Upper lobe of left lung (tissue), 6 donors: ENCODE results near the gene SEC14L2. TPM values are rescaled to one million over a fixed set of nuclear protein-coding genes. Genes with fewer than 3 reads are reported as not detected.

Source experiments
- ATAC-seq, 2 donors: fragments of 200-7000 bp; cut with Tn5 transposase; one replicate each; pipeline ENCODE4 v1.9.1; 2022; ENCODE audit warnings: mild to moderate bottlenecking in 2 of 2, moderate library complexity in 2 of 2; ENCODE audit not compliant: low FRiP score in 2 of 2
- DNase-seq, 2 donors: peaks; one replicate each; pipeline ENCODE4 v3.0.0-alpha.2; 2019 to 2020
- H3K27ac ChIP-seq, 4 donors: fragments of 200-600 bp; sonication (generic); one replicate each; pipeline ENCODE4 v1.5.1; 2016 to 2019
- H3K27me3 ChIP-seq, 4 donors: fragments of 200-600 bp; sonication (generic); one replicate each; pipeline ENCODE4 v1.5.1; 2017 to 2019
- H3K36me3 ChIP-seq, 4 donors: fragments of 200-600 bp; sonication (generic); one replicate each; pipeline ENCODE4 v1.5.1; 2016 to 2019
- H3K4me1 ChIP-seq, 4 donors: fragments of 200-600 bp; sonication (generic); one replicate each; pipeline ENCODE4 v1.5.1; 2018 to 2019
- H3K4me3 ChIP-seq, 4 donors: fragments of 200-600 bp; sonication (generic); one replicate each; pipeline ENCODE4 v1.5.1; 2017 to 2019; ENCODE audit warnings: mild to moderate bottlenecking in 2 of 4, moderate library complexity in 1 of 4
- H3K9me3 ChIP-seq, 4 donors: fragments of 200-600 bp; sonication (generic); one replicate each; pipeline ENCODE4 v1.5.1; 2018 to 2019
- EP300 ChIP-seq, 4 donors: sonication (generic); formaldehyde crosslinking; IDR thresholded peaks; one replicate each; pipeline ENCODE4 v1.5.1; 2017; ENCODE audit warnings: antibody characterized with exemption in 4 of 4, control low read depth in 2 of 4
- POLR2A ChIP-seq, 4 donors: fragments of 450-650 bp; IDR thresholded peaks; one replicate each; pipeline ENCODE4 v1.5.1; 2016 to 2017; ENCODE audit warnings: antibody characterized with exemption in 4 of 4, mild to moderate bottlenecking in 2 of 4
- POLR2AphosphoS5 ChIP-seq, 2 donors: sonication (generic); formaldehyde crosslinking; IDR thresholded peaks; one replicate each; pipeline ENCODE4 v1.5.1; 2017; ENCODE audit warnings: antibody characterized with exemption in 2 of 2
- WGBS, 2 donors: methylation state at CpG; one replicate each; pipeline ENCODE4 v1.1.5; 2017 to 2018; 5-methylcytosine and 5-hydroxymethylcytosine counted together
- total RNA-seq, 6 donors: library from RNA; depleted of rRNA in 4 of 6; stranded (reverse); fragments of >200 nt in 4 of 6; gene quantifications; one replicate each; pipeline versions ENCODE4 v1.1.0 to v1.2.1, GENCODE V29; 2016 to 2021
- TF ChIP-seq, protein P1 (sequence below), 6 experiments: fragments of 450-650 bp in 4 of 6; fragments of 200-600 bp in 2 of 6; sonication (generic) in 2 of 6; IDR thresholded peaks; one replicate each; pipeline ENCODE4 v1.5.1; 2016 to 2019; ENCODE audit warnings: antibody characterized with exemption in 6 of 6
- donor health status: DM: no; HTN: no; CAD: no; lungs with moderate emphysema.
- donor health status: DM: no; HTN: yes; CAD: no; lungs with severe emphysema.

The SEC14L2 gene
- total RNA-seq, 6 donors from 2014 or later: 5.6 to 12.6 (median 8.4) TPM

DNA sequence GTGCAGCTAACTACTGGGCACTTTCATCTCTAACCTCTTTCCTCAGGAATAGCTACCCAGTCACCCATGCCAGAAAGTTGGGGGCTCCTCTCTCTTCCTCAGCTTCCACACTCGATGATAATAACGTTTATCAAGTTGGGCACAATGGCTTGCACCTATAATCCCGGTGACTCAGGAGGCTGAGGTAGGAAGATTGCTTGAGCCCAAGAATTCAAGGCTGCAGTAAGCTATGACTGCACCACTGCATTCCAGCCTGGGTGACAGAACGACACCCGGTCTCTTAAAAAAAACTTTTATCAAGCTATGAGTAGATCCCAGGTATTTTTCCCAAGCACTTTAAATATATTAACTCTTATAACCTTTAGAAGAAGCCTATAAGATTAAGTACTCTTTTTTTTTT is 42.2 kb upstream of the SEC14L2 start:
- DNase-seq (no peak), ATAC-seq (no peak)
- Histone ChIP-seq H3K27me3 (no peaks in the 10 kb centered on the region), H3K4me3 (peak overlapping the region in 1 of 4 donors; percentile 80), H3K9me3 (no peaks in the 10 kb centered on the region), H3K36me3 (peaks cover 10 to 38% (median 31%) of the 10 kb centered on the region in 4 donors), H3K27ac (peak overlapping the region in 3 of 4 donors; percentile 23 to 98 (median 48)), H3K4me1 (peaks cover 30 to 51% (median 38%) of the 10 kb centered on the region in 4 donors)
- TF ChIP-seq POLR2AphosphoS5 (IDR thresholded peaks at IDR 0.05) (no peak), EP300 (IDR thresholded peaks at IDR 0.05) (no peak), POLR2A (IDR thresholded peaks at IDR 0.05) (no peak)
- TF ChIP-seq, protein P1, sequence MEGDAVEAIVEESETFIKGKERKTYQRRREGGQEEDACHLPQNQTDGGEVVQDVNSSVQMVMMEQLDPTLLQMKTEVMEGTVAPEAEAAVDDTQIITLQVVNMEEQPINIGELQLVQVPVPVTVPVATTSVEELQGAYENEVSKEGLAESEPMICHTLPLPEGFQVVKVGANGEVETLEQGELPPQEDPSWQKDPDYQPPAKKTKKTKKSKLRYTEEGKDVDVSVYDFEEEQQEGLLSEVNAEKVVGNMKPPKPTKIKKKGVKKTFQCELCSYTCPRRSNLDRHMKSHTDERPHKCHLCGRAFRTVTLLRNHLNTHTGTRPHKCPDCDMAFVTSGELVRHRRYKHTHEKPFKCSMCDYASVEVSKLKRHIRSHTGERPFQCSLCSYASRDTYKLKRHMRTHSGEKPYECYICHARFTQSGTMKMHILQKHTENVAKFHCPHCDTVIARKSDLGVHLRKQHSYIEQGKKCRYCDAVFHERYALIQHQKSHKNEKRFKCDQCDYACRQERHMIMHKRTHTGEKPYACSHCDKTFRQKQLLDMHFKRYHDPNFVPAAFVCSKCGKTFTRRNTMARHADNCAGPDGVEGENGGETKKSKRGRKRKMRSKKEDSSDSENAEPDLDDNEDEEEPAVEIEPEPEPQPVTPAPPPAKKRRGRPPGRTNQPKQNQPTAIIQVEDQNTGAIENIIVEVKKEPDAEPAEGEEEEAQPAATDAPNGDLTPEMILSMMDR (IDR thresholded peaks at IDR 0.05): no peak
- 64 to 65% methylated on average over 5 of the region's 5 CpGs for WGBS, 2 donors

DNA sequence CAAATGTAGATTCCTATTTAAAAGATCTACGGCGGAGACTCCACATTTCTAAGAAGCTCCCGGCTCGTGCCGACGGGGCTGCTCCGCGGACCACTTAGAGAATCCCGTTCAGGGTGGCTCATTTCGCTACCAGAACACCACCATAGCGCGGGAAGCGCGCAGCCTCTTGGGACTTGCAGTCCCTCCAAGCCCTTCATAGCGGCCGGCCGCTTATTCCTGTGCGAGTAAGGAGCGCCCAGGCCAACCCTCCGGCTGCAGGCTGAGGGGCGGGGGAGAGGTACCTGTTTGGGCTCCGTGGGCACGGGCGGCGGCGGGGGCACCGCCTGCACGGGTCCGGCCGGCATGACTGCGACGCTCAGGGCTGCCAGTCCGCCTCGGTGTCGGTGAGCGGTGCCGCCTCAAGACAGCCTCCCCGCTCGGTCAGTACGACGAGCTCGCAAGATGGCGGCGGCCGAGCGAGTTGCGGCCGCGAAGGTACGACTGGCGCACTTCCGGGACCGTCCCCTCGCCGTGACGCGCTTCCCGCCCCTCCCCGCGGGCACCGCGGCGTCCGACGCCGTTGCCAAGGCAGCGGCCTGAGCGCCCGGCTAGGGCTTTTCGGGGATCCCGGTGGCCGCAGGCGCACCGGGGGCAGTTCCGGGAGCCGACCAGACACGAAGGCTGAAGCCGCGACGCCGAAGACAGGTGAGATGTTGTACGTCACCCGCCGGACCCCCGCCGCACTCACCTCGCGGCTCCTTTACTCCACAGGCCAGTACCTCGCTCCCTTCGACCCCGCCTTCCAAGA is 40.2 kb upstream of the SEC14L2 start, which contains the start of the genes CCDC157 and SF3A1:
TSS of gene CCDC157 (plus strand) at position 559 of the 787 bp plus-strand sequence. CDS start 8,994 bp downstream, outside the sequence.
TSS of gene SF3A1 (minus strand) at position 446 of the 787 bp plus-strand sequence. CDS start at position 344, 102 bp downstream.
- 0 to 1% methylated on average over 43 to 44 of the region's 91 CpGs for whole genome bisulfite sequencing, 2 donors
- Histone ChIP-seq H3K36me3 (peaks cover 10 to 18% (median 14%) of the 10 kb centered on the region in 4 donors), H3K4me3 (peak within 1 kb of the TSS; percentile 61 to 83 (median 76)), H3K9me3 (no peaks in the 10 kb centered on the region), H3K27me3 (no peaks in the 10 kb centered on the region), H3K4me1 (peaks cover 30 to 47% (median 35%) of the 10 kb centered on the region in 4 donors), H3K27ac (peak within 1 kb of the TSS; percentile 95 to 99 (median 98))
- TF ChIP-seq, protein P1 (IDR thresholded peaks at IDR 0.05): peak in 4 of 6 experiments; percentile 24 to 58 (median 39)
- TF ChIP-seq POLR2A (IDR thresholded peaks at IDR 0.05): peak; percentile 73 to 97 (median 92)
- TF ChIP-seq EP300 (IDR thresholded peaks at IDR 0.05): peak in 1 of 4 donors; percentile 64
- peak; percentile 97 to 99 for TF ChIP-seq POLR2AphosphoS5 (IDR thresholded peaks at IDR 0.05)
- ATAC-seq (peak; percentile 95 to 99), DNase-seq (peak; percentile 96 to 99)

DNA sequence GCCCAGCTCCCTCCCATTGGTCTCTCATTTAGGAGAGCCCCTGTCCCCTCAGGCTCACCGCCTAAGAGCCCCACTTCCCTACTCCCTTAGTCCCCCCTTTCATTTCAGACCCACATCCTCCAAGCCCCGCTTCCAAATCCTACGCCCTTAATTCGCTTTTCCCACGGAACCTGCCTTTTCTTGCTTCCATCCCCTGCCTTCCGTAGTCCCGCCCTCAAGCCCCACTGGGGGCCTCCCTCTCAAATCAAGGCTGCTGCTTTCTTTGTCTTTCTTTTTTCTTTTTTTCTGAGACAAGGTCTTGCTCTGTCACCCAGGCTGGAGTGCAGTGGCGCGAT is 39.6 kb upstream of the SEC14L2 start:
- Histone ChIP-seq H3K27ac (peak overlapping the region; percentile 95 to 99 (median 98)), H3K27me3 (no peaks in the 10 kb centered on the region), H3K9me3 (no peaks in the 10 kb centered on the region), H3K4me3 (peak overlapping the region; percentile 35 to 83 (median 76)), H3K36me3 (peaks cover 4 to 12% (median 9%) of the 10 kb centered on the region in 4 donors), H3K4me1 (peaks cover 30 to 44% (median 35%) of the 10 kb centered on the region in 4 donors)
- DNase-seq (no peak), ATAC-seq (peak in 1 of 2 donors; percentile 28)
- TF ChIP-seq EP300 (IDR thresholded peaks at IDR 0.05): no peak
- no peak for TF ChIP-seq POLR2A (IDR thresholded peaks at IDR 0.05)
- TF ChIP-seq POLR2AphosphoS5 (IDR thresholded peaks at IDR 0.05): no peak
- TF ChIP-seq, protein P1 (IDR thresholded peaks at IDR 0.05): no peak
- 2 to 4% methylated on average over 9 of the region's 9 CpGs for WGBS, 2 donors

DNA sequence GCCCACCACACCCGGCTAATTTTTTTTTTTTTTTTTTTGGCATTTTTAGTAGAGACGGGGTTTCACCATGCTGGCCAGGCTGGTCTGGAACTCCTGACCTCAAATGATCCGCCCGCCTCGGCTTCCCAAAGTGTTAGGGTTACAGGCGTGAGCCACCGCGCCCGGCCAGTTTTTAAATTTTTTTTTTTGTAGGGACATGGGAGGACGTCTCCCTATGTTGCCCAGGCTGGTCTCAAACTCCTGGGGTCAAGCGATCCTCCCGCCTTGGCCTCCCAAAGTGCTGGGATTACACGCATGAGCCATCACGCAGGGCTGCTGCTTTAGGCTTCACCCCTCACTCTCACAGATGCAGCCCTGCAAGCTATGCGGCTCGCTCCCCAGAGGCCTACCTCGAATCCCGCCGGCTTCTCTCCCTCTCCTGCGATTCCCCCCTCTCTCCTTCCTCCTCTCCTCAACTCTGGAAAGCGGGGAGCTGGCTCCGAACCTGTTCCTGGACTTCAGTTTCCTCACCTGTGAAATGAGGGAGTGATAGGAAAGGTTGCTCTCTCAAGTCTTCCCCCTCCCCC is 39.1 kb upstream of the SEC14L2 start:
- 68 to 71% methylated on average over 22 of the region's 22 CpGs for WGBS, 2 donors
- no peak for ATAC-seq
- TF ChIP-seq EP300 (IDR thresholded peaks at IDR 0.05): no peak
- TF ChIP-seq, protein P1 (IDR thresholded peaks at IDR 0.05): no peak
- TF ChIP-seq POLR2A (IDR thresholded peaks at IDR 0.05): no peak
- TF ChIP-seq POLR2AphosphoS5 (IDR thresholded peaks at IDR 0.05): no peak
- Histone ChIP-seq H3K27me3 (no peaks in the 10 kb centered on the region), H3K36me3 (peaks cover 0 to 7% (median 3%) of the 10 kb centered on the region in 4 donors), H3K27ac (no peak overlapping the region), H3K9me3 (no peaks in the 10 kb centered on the region), H3K4me1 (peaks cover 30 to 41% (median 35%) of the 10 kb centered on the region in 4 donors), H3K4me3 (peak overlapping the region in 3 of 4 donors; percentile 73 to 83 (median 80))
- DNase-seq: peak in 1 of 2 donors; percentile 8
